Left forelimb (tissue), 1 donor: ENCODE results near the gene HSPA8.
"Not testable (repeated sequence)": the region's sequence is repeated elsewhere in the genome, so short reads cannot be mapped to it uniquely, and the experiment has no call there.

Experiments used
- DNase-seq: peaks from one replicate; pipeline ENCODE4 v3.0.0-alpha.2; 2018; ENCODE audit warnings: low spot score

The HSPA8 gene

GRCh38 chr11:123072332-123072761 is 10.4 kb upstream of the HSPA8 start:
- DNase-seq = no peak

- DNase-seq = no peak
Measured at GRCh38 chr11:123069908-123070821, 8.2 kb upstream of the HSPA8 start.

- no peak for DNase-seq
Measured at GRCh38 chr11:123065621-123066020, 3.7 kb upstream of the HSPA8 start.

GRCh38 chr11:123063826-123064657 is 2.1 kb upstream of the HSPA8 start:
- DNase-seq = no peak

GRCh38 chr11:123062892-123063825 is 1.2 kb upstream of the HSPA8 start:
- no peak for DNase-seq

GRCh38 chr11:123062158-123062891 is 389 bp upstream of the HSPA8 start:
- peak; percentile 100 for DNase-seq

- no peak for DNase-seq
Measured at GRCh38 chr11:123060277-123061000, 1.5 kb downstream of the HSPA8 start.

- DNase-seq = not testable (repeated sequence)
Measured at GRCh38 chr11:123059041-123059920, 2.7 kb downstream of the HSPA8 start.

- DNase-seq = no peak
Measured at GRCh38 chr11:123057661-123058305, 4.2 kb downstream of the HSPA8 start.

- DNase-seq = no peak
Measured at GRCh38 chr11:123056835-123057491, 5.0 kb downstream of the HSPA8 start.

- no peak for DNase-seq
Measured at GRCh38 chr11:123055191-123055901, 6.6 kb downstream of the HSPA8 start.

GRCh38 chr11:123054301-123055065 is 7.5 kb downstream of the HSPA8 start:
- DNase-seq = no peak

GRCh38 chr11:123052901-123053721 is 8.8 kb downstream of the HSPA8 start:
- no peak for DNase-seq

GRCh38 chr11:123051634-123052033 is 10.3 kb downstream of the HSPA8 start:
- DNase-seq = no peak

- no peak for DNase-seq
Measured at GRCh38 chr11:123051146-123051545, 10.8 kb downstream of the HSPA8 start.

- DNase-seq = no peak
Measured at GRCh38 chr11:123047947-123048293, 14.0 kb downstream of the HSPA8 start.
